Loucy (cell line): ENCODE measurements around the gene VPS9D1.

ENCODE experiments used
- EZH2phosphoT487 ChIP-seq: fragments of 200-600 bp; IDR thresholded peaks from 2 replicates; pipeline ENCODE4 v1.6.1; 2018; ENCODE audit warnings: antibody characterized with exemption, mild to moderate bottlenecking, moderate library complexity, borderline replicate concordance
- TF ChIP-seq, protein P1 (sequence below): fragments of 200-600 bp; sonication (generic); conservative IDR thresholded peaks from 2 replicates; pipeline ENCODE4 v1.5.1; 2014; ENCODE audit warnings: mild to moderate bottlenecking, antibody characterized with exemption, low read length

- TF ChIP-seq, protein P1, sequence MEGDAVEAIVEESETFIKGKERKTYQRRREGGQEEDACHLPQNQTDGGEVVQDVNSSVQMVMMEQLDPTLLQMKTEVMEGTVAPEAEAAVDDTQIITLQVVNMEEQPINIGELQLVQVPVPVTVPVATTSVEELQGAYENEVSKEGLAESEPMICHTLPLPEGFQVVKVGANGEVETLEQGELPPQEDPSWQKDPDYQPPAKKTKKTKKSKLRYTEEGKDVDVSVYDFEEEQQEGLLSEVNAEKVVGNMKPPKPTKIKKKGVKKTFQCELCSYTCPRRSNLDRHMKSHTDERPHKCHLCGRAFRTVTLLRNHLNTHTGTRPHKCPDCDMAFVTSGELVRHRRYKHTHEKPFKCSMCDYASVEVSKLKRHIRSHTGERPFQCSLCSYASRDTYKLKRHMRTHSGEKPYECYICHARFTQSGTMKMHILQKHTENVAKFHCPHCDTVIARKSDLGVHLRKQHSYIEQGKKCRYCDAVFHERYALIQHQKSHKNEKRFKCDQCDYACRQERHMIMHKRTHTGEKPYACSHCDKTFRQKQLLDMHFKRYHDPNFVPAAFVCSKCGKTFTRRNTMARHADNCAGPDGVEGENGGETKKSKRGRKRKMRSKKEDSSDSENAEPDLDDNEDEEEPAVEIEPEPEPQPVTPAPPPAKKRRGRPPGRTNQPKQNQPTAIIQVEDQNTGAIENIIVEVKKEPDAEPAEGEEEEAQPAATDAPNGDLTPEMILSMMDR = no peak
- no peak for TF ChIP-seq EZH2phosphoT487
These were observed 63.1 kb downstream of the VPS9D1 start, which contains the start of the genes CHMP1A and SPATA33 for GRCh38 chr16:89657442-89658220.
